ENCODE results near the gene FAM174B. TPM values are rescaled to one million over a fixed set of nuclear protein-coding genes. Genes with fewer than 3 reads are reported as not detected.

FAM174B gene
- total RNA-seq, 2 donors from 2014 or later, result 6.2 to 7.1 TPM

DNA sequence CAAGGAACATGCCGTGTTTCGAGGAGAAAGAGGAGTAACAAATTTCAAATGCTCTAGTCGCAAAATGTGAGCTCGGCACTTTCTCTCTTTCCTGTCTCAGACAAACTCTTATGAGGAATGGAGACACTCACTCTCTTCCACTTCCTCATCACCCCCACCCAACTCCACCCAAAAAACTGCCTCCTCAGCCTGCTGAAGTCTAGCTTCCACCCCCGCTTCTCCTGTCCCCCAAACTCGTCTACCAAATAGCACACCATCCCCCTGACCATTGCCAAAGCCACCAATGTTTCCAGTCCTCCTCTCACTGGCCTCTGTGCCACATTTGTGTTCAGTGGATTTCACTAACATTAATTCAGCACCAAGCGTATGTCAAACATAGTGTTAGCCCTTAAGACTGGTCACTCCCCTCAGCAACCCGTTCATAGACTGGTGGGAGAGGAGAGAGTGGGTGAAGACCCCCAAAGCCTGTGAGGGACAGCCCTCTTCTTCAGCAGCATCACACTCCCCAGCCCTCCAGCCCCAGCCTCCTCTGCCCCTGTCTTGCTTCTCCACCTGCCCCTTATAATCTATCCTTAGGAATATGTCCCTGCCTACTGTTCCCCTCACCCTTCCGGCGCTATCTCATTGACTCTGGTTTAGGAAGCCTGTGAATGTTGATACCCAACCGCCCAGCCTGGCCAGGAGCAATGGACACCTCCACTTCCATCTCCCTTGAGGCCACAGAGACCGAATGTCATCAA is 77.3 kb downstream of the FAM174B start:
- Histone ChIP-seq H3K4me3 (no peak overlapping the region), H3K36me3 (no peaks in the 10 kb centered on the region), H3K27ac (no peak overlapping the region), H3K27me3 (no peaks in the 10 kb centered on the region), H3K4me1 (no peaks in the 10 kb centered on the region), H3K9me3 (no peaks in the 10 kb centered on the region)
- TF ChIP-seq, protein P1, sequence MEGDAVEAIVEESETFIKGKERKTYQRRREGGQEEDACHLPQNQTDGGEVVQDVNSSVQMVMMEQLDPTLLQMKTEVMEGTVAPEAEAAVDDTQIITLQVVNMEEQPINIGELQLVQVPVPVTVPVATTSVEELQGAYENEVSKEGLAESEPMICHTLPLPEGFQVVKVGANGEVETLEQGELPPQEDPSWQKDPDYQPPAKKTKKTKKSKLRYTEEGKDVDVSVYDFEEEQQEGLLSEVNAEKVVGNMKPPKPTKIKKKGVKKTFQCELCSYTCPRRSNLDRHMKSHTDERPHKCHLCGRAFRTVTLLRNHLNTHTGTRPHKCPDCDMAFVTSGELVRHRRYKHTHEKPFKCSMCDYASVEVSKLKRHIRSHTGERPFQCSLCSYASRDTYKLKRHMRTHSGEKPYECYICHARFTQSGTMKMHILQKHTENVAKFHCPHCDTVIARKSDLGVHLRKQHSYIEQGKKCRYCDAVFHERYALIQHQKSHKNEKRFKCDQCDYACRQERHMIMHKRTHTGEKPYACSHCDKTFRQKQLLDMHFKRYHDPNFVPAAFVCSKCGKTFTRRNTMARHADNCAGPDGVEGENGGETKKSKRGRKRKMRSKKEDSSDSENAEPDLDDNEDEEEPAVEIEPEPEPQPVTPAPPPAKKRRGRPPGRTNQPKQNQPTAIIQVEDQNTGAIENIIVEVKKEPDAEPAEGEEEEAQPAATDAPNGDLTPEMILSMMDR (IDR thresholded peaks at IDR 0.05), result no peak
- peak; percentile 32 for DNase-seq (ENCODE audit: low spot score)

DNA sequence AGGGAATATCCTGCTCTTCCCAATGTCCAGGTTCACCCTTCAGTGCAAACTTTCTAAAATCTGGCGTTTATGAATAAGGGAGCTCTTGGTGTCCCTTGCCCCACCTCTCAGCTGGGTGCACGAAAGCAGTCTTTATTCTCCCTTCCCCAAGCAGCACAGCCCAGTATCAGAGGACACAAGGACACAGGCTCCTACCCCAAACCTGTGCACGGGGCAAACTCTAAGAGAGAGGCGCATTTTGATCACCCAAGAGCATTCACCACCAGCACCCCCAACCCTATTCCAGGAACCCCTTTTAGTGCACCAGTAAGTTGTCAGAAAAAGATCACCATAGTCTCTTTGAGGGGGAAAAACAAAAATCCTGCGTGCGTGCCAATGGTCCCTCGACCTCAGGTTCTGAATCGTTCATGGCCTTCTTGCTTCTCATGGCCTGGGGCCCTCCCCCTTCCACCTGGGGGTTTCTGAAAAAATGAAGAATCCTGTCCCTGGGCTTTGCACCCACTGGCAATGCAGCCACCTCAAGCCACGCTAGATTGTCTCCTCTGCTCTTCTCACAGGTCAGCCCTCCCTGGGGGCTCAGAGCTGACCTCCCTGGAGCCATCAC is 78.9 kb downstream of the FAM174B start:
- Histone ChIP-seq H3K27me3 (no peaks in the 10 kb centered on the region), H3K4me1 (no peaks in the 10 kb centered on the region), H3K27ac (no peak overlapping the region), H3K9me3 (no peaks in the 10 kb centered on the region), H3K4me3 (no peak overlapping the region), H3K36me3 (no peaks in the 10 kb centered on the region)
- DNase-seq (ENCODE audit: low spot score), result peak; percentile 38
- TF ChIP-seq, protein P1 (IDR thresholded peaks at IDR 0.05), result no peak

DNA sequence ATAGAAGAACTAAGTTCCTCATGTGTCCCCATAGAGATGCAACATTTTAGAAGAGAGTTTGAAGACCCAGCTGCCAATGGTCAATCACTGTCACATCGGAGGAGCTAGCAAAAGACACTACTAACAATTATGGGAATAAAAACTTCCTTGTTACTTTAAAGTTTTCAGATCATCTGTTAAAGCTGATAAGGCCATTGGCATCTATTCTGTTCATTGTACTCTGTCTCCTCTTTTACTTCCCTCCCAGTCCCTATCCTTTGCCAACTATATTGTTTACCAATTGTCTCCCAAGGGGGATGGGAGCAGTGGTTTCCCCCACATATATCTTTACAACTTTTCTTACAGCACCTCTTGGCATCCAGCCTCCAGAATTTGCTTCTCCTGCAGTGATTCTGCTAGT is 81.0 kb downstream of the FAM174B start:
- Histone ChIP-seq H3K4me3 (no peak overlapping the region), H3K27ac (no peak overlapping the region), H3K27me3 (no peaks in the 10 kb centered on the region), H3K36me3 (no peaks in the 10 kb centered on the region), H3K9me3 (no peaks in the 10 kb centered on the region), H3K4me1 (no peaks in the 10 kb centered on the region)
- no peak for DNase-seq (ENCODE audit: low spot score)
- TF ChIP-seq, protein P1 (IDR thresholded peaks at IDR 0.05), result no peak

DNA sequence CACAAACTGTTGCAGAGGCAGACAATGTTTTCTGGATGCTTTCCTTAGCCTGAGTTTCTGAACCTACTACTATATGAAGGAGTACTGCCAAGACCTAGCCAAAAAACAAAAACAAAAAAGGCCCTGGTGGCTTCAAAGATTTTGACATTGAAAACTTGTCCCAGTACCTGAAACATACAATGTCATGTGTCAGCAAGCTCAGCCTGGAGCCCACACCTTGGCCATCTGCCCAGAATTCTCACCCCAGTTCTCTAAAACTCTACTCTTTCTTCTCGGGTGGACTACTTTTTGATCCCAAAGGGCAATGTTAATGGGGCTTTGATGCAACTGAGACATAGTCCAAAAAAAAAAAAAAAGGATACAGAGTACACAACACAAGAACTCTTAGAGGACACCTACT is 81.4 kb downstream of the FAM174B start:
- no peaks in the 10 kb centered on the region for H3K36me3 ChIP-seq
- no peak overlapping the region for H3K4me3 ChIP-seq
- no peak overlapping the region for H3K27ac ChIP-seq
- no peaks in the 10 kb centered on the region for H3K9me3 ChIP-seq
- no peaks in the 10 kb centered on the region for H3K27me3 ChIP-seq
- H3K4me1 ChIP-seq, result no peaks in the 10 kb centered on the region
- TF ChIP-seq, protein P1 (IDR thresholded peaks at IDR 0.05), result no peak
- no peak for DNase-seq (ENCODE audit: low spot score)

DNA sequence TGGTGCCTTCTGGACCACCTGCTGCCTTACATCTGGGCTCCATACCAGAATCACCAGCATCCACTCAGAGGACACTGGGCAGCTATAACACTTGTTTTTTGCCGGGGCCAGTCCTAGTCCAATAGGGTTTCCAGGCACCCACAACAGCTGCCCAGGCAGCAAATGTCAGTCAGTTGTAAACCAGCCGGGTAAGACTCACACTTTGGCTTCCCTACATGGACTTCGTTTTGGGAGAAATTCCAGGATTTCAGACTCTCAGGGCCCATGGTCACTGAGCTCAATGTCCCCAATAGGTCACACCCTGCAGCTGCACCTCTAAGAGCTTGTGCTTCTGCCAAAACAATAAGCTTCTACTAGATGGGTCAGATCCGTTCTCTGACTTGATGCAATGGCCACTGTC is 83.8 kb downstream of the FAM174B start:
- TF ChIP-seq, protein P1 (IDR thresholded peaks at IDR 0.05), result no peak
- no peaks in the 10 kb centered on the region for H3K36me3 ChIP-seq
- DNase-seq (ENCODE audit: low spot score), result no peak
- H3K9me3 ChIP-seq, result no peaks in the 10 kb centered on the region
- no peaks in the 10 kb centered on the region for H3K4me1 ChIP-seq
- H3K4me3 ChIP-seq, result no peak overlapping the region
- no peak overlapping the region for H3K27ac ChIP-seq
- H3K27me3 ChIP-seq, result no peaks in the 10 kb centered on the region
